AG20443 (cell line): ENCODE data around the gene SPATA6.
"Not testable (repeated sequence)": the region's sequence is repeated elsewhere in the genome, so short reads cannot be mapped to it uniquely, and the experiment has no call there.

Source experiments
- DNase-seq: peaks from one replicate; pipeline ENCODE4 v3.0.0; 2012; ENCODE audit warnings: low spot score, mixed read lengths

SPATA6 gene

DNA sequence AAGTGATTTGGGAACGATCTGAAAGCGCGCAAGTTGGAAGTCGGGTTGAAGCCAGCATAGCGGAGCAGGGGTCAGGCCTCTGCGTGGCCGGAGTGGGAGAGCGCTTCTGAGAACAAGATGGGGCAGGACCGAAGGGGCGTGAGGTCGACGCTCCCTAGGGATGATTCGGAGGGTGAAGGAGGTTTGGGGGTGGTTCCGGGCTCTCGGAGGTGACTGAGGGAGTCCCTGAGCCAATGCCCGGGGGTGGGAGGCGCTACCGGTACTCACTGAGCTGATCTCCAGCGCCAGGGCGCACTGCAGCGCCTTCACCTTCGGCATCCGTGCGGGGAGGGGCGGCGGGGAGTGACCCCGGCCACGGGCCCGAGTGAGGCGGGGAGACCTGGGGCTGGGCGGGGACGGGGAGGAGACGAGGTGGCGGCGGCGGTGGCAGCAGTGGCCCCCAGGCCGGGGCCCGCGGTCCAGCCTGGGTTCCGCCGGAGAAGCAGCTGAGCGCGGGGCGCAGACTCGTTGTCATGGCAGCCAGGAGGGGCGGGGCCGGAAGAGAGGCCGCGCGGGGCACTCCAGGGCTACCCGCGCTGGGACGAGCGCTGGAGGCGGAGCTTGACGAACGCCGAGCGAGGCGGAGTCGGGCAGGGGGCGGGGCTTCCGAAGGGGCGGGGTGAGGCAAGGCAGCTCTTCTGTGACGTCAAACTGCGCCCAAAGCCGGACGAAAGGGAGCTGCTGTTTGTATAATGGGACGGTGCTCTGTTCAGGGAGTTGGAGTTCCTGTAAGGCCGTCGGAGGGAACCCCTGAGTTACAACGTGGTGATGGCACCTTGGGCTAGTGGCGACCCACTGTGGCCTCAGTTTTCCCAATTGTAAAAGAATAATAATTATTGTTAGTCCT, at the start of gene SPATA6:
Gene SPATA6, minus strand, starts transcription at position 514 of the 886 bp plus-strand sequence. Its CDS starts 196 bp downstream, at position 318.
- peak; percentile 99 for DNase-seq

DNA sequence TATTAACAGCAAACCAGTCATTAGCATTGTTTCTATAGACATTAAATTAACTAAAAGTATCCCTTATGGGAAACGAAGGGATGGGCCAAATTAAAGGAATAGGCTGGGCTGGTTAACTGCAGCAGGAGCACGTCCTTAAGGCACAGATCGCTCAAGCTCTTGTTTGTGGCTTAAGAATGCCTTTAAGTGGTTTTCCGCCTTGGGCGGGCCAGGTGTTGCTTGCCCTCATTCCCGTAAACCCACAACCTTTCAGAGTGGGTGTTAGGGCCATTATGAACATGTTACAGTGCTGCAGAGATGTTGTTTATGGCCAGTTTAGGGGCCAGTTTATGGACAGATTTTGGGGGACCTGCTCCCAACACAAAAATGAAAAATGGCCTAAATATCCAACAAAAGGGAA, 47.9 kb upstream of the SPATA6 start:
- DNase-seq, result not testable (repeated sequence)

DNA sequence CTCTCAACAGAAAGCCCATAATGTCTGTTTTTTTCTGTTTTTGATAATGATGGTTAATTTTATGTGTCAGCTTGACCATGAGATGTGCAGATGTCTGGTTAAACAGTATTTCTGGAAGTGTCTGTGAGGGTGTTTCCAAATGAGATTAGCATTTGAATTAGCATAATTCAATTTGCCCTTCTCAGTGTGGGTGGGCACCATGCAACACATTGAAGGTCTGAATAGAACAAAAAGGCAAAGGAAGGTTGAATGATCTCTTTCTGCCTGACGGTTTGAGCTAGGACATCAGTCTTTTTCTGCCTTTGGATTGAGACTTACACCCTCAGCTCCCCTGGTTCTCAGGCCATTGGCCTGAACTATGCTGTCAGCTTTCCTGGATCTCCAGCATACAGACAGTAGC, 34.9 kb upstream of the SPATA6 start:
- DNase-seq, result no peak

DNA sequence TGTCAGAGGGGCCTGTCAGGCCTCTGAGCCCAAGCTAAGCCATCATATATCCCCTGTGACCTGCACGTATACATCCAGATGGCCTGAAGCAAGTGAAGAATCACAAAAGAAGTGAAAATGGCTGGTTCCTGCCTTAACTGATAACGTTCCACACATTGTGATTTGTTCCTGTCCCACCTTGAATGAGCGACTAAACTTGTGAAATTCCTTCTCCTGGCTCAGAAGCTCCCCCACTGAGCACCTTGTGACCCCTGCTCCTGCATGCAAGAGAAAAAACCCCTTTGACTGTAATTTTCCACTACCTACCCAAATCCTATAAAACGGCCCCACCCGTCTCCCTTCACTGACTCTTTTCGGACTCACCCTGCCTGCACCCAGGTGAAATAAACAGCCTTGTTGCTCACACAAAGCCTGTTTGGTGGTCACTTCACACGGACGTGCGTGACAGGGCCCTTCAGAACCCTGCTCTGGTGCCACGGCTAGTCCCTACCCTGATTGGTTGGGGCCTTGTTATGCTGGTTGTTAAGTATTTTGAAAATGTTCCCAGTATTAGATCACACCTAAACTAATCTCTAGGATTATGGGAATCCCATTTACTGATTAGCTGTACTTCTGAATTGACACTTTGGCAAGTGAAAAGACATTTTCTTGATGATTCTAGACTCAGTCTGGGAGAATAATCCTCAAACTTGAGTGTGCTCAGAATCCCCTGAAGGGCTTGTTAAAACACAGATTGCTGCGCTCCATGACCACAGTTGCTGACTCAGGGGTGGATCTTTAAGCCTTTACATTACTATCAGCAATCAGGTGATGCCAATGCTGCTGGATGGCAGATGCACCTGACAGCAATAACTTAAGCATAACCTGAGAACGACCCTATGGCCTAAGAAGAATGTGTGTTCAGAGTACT, 28.8 kb upstream of the SPATA6 start:
- DNase-seq, result no peak

DNA sequence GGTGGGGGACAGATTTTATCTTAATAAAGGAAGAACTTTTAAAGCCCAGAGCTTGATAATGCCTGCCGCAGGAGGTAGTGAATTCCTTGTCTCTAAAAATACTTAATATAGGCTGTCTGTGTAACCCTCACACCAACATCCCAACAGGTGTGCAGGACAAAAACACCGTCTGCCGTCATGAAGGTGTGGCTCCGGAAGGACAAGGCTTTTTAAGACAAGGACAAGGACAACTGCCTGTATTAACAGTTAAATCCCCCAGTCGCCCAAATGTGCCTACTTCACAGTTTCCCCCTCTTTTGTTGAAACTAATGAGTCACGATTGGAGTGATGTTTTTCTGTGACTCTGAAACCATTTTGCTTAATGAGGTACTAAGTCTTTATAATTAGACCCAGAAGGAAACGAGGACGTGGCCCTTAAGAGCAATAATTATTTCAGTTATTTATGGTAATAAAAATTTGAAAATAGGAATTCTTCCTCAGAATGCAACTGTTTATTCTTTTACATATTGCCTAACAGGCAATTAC, 27.3 kb upstream of the SPATA6 start:
- no peak for DNase-seq

DNA sequence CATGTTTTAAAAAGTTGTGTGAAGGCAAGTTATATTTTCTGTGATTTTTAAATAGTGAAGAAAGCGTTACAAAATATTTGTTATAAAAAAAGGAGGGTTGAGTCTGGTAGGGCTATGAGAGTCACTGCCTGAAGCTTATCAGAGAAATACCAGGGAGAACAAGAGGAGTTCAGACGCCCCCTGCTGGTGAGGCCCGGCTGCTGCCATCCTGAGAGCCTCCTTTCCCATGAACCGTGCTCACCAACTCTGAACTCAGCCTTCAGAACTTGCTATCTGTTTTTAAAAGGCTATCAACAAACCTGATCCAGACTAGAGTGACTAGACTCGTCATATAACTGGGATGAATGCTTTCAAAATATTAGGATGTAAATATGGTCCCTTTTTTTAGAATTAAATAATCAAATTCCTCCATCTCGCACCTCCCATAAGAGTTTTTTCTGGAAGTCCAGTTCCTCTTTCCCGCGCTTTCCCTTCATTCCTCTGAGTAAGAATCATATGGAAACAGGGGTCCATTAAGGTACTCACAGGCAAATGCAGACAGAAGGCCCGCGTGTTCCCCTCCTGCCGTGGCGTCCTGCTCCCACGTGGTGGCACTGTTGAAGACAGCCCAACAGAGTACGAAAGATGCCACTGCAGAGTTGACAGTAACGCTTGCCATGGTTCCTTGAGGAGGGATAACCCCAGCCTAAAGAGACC, 26.2 kb upstream of the SPATA6 start:
- peak; percentile 84 for DNase-seq

DNA sequence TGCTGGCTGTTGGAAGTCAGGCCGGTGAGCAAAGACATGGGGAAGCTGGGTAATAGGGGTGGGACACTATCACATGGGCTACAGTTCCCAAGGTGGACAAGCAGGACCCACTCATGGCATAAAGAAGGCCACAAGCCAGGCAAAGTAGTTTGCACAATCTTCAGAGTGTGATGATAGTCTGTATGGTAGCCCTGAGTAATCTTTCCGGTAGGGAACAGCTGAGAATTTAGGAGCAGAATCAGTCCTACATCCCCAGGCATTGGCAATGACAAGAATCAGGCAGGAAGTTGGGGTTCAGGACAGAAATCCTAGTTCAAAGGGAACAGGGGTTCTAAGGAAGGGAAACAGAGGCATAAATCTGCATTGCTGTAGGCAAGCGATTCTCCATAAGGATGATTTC, 23.9 kb upstream of the SPATA6 start:
- DNase-seq, result no peak

DNA sequence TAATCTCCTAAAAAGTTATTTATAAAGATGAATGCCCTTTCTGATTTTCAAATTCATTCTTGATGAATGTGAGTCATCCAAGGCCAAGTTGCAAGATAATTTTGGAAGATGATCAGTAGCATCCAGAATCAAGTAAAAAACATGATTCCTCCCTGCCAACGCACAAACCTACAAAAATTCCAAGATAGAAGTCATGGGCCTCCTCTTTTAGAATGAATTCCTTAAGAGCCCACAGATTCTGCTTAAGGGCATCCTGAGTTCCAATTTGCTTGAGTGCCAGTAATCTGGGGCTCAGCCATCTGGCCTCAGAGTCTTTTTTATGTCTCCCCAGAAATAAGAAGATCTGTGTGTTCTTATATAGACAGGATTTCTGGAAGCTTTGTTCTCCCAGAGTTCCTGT, 23.2 kb upstream of the SPATA6 start:
- DNase-seq, result no peak

DNA sequence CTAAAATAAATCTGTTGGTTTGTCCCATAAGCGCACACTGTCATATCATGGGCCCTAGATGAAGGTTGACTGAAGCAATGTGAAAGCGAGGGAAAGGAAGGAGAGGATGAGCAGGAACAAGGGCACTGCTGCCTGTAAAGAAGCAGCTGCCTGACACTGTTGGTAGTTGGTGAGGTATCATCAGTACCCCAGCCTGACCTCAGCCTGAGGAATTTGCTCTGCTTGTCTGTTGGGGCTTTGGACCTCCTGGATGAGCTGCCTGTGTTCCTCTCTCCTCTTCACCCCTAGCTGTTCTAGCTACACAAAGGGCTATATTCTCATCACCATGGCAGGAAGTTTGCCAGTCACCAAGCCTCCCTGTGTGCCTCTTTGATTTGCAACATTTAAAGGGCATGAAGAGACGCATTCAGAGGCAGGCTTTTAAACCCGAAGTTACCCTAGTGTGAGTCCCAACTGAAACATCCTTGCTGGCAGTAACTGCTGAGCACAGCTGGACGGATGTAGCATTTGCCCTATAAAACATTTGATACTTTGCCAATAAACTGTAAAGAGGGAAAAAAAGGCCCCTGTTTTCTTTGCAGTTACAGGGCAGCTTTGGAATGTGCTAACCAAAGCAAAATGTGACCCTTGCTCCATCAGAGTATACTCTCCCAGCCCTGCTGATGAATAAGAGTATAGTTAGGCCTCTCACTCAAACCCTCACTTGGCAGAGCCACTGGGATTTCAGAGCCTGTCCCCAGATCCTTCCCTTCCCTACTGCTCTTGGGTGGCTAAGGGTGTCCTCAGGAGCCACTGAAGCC, 22.2 kb upstream of the SPATA6 start:
- peak; percentile 44 for DNase-seq

DNA sequence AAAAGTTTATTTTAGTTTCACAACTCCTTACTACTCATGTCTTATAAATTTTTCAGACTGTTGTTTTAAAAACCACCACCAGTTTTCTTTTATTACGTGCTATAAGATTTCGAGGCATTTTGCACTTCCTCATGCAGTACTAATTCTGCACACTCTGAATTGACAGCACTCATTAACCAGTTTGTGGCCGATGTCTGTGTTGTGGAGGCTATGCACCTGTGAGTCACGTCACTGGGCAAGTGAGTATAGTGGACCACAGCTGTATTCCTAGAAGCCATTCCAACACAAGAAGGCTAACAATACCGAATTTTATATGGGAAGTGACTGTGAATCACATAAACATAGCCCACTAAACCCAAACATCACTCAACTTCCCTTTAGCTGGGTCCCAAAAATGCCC, 21.0 kb upstream of the SPATA6 start:
- DNase-seq, result no peak

DNA sequence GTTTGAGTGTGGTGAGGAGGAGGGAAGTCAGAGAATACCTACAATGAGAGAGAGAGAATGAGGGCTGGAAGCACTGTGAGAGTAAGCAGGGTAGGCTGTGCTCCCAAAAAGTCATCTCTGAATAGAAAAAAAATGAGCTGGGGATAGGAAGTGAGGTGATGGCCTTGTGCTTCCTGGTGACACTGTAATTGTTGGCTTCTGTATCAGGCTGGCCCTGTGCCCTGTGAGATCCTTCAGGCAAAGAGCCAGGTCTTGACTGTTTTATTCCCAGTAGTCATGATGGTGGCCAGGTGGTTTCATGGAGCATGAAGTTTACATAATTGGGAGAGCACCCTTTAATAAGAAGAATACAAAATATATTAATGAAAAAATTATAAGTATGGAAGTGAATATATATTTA, 20.4 kb upstream of the SPATA6 start:
- DNase-seq, result no peak

DNA sequence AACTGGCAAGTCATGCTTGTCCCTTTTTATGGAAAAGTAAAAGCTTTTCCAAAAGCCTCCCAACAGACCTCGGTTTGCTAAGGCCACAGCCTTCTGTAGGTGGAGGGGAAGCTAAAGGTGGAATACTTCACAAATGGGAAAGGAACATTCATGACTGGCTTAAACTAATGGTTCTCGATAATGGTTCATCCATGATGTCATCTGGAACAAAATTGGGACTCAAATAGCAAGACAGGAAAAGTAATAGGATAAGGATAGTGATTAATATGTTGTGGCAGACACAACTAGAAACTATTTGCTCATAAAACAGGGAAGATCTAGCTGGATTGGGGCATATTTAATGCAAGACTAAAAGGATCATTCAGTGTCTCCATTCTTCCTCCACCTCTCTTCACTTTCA, 16.7 kb upstream of the SPATA6 start:
- no peak for DNase-seq

DNA sequence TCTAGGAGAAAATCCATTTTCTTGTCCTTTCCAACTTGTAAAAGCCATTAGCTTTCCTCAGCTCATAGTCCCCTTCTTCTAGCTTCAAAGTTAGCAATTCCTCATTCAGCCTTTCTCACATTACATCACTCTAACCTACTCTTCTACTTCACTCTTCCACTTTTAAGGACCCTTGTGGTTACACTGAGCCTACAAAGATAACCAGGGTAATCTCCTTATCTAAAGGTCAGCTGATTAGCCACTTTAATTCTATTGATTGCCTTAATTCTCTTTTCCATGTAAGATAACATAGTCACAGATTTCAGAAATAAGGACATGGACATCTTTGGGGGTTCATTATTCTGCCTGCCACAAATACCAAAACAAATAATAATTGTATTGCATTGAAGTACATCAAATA, 8.5 kb upstream of the SPATA6 start:
- no peak for DNase-seq

DNA sequence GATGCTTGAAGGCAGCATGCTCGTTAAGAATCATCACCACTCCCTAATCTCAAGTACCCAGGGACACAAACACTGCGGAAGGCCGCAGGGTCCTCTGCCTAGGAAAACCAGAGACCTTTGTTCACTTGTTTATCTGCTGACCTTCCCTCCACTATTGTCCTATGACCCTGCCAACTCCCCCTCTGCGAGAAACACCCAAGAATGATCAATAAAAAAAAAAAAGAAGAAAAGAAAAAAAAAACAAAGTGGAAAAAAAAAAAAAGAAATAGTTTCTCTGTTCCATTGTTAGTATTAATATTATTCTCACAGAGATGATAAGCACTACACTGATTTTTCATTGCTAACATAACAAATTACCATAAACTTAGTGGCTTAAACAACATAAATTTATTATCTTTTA, 8.0 kb upstream of the SPATA6 start:
- not testable (repeated sequence) for DNase-seq

DNA sequence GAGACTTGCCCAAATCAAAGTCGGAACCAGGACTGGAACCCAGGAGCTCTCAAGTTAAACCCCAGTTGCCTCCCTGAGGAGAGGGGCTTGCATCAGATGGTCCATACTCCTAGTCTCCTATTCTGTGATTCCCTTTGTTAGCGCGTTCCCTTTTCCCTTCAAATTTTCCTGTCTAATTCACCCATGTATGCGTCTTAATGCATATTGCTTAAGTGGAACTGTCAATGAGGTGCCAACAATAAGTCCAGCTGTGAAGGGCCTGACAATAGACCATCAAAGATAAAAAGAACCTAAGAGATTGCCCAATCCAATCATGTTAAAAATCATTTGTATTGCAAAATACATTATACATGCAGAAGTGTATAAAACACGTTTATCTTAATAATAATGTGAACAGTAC, 634 bp upstream of the SPATA6 start:
- DNase-seq, result no peak

DNA sequence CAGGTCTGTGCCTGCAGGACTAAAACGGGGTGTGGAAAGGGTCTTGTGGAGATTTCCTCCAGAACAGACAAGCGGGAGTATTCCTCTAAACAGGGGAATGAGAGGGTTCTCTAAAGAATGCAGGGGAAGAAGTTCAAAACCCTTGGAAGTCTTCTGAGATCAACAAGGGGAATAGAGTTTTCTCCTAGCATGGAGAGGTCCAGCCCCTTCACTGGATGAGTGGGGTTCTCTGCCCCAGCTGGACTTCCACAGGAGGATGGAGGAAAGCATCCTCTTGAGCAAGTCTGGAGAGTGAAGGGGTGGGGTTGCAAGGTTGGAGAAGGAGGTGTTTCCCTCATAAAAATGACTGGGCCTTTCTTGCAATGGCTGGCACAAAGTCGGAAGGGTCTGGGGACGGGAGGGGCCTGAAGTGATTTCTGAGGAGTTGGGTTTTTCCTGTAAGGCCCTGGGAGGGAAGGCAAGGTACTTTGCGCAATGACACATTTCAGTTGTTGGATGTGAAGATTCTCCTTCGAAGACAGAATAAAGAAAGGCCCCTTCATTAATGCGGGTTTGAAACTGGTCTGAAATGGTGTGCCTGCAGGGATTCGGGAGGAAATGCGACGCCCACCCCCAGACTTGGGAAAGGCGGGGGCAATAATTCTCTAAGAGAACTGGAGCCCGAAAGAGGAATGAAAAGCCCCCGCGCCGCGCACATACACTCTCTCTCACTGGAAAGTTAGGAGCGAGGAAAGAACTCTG, 884 bp downstream of the SPATA6 start:
- no peak for DNase-seq

DNA sequence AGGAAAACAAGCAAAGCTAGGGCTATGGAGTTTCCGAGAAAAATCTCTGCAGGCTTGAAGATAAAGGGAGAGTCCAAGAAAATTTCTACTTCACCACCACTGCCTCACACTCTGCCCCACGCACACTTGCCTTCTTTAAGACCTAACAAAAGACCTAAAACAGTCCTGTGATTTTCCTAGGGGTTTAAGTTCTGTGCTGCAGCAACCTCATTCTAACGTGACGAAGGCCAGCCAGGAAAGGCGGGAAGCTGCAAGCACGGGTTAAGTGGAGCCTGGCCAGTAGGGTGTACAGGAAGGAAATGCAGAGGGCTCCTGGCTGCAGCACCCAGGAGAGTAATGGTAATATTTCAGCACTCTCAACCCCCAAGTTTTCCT, 1.5 kb downstream of the SPATA6 start:
- no peak for DNase-seq

DNA sequence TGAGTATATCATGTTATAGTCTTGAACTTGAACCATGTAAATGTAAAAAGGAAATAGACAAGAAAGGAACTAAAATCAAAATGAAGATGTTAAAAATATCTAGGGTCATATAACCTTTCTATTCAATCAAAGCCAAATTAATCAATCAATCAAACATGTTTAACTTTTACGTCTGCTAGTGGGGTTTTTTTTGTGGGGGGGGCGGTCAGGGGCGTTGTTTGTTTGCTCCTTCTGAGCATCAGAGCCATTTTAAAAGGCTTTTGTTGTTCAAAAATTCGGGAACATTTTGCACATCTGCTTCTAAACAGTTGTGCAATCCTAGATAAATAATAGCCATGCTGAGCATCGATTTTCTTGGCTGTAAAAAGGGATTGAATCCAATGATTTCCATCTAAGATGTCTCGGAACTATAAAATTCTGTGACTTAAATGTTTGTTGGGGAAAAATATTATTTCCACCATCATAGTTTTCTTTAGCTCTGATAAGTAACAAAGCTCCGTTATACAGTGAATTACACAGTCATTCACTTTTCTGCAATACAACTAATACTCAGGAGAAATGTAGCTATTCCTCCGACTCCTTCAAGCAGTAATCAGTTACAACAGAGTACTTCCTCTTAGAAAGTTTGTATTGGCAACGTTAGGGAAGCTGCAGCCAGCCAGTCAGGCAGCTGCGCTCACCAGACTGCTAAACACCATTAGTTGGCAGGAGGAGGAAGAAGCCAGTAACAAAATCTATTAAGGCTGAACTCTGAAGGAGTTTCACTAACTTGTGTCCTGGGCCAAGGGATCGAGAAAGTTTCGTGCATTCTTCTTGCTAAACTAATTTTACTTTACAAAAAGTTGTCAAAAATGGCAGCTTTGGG, 2.2 kb downstream of the SPATA6 start:
- peak; percentile 66 for DNase-seq

DNA sequence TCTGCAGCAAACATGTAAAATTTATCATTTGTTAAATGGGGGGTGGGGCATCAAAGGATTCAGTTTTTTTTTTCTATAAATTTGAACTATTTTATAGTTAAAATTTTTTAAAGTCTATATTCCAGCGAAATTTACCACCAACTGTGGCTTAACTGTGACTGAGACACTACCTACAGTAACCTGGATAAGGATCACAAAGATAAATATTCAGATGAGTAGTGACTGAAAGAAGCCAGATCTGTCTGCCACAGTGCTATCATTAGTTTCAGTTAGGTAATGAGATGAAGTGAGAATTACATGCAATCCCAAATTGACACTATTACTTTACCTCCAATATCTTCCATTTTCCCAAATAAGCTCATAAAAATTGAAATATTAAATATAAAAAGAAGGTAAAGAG, 5.4 kb downstream of the SPATA6 start:
- no peak for DNase-seq
